A549 (cell line): Measurements from ENCODE around the gene MRPL14. TPM values are rescaled to one million over a fixed set of nuclear protein-coding genes. Genes with fewer than 3 reads are reported as not detected.

Experiments used
- ATAC-seq, 2 experiments: fragments of 200-7000 bp in 1 of 2; fragments of >200 bp in 1 of 2; cut with Nextera tagmentation in 1 of 2; cut with Tn5 transposase in 1 of 2; 3 replicates each; pipeline versions ENCODE4 v1.8.0 to v1.9.1; 2018 to 2020; ENCODE audit warnings: mild to moderate bottlenecking in 1 of 2, moderate library complexity in 1 of 2
- CTCF ChIA-PET: fragments of 300-600 bp; sonication (Branson Sonifier 250); formaldehyde crosslinking; extraction: SDS; loops from one replicate; lab custom pipeline; 2021; ENCODE audit warnings: antibody characterized with exemption, inconsistent platforms; lab: Yijun Ruan, JAX
- POLR2A ChIA-PET: fragments of 350-600 bp; formaldehyde crosslinking; extraction: SDS; loops from one replicate; lab custom pipeline; 2021; ENCODE audit warnings: antibody characterized with exemption, inconsistent platforms; lab: Yijun Ruan, JAX
- DNase-seq, 2 experiments: peaks; one replicate each; pipeline versions ENCODE4 v3.0.0 to v3.0.0-alpha.2; 2011 to 2016; ENCODE audit warnings: low read depth in 1 of 2, low spot score in 1 of 2
- FAIRE-seq: peaks from 2 replicates; lab custom pipeline; 2011; peaks lifted over from hg19 to GRCh38; lab: Jason Lieb, UNC
- H3K27ac ChIP-seq, 2 experiments: fragments of >200 bp; sonication (Bioruptor Twin); formaldehyde crosslinking; 3 replicates each; pipeline ENCODE4 v1.5.1; 2016 to 2017
- H3K4me1 ChIP-seq: fragments of >200 bp; sonication (Bioruptor Twin); formaldehyde crosslinking; 3 replicates; pipeline ENCODE4 v1.6.1; 2016
- H3K4me2 ChIP-seq: fragments of >200 bp; sonication (Bioruptor Twin); formaldehyde crosslinking; 3 replicates; pipeline ENCODE4 v1.6.1; 2016
- H3K4me3 ChIP-seq: fragments of >200 bp; sonication (Bioruptor Twin); formaldehyde crosslinking; 3 replicates; pipeline ENCODE4 v1.5.1; 2016
- H3K9me3 ChIP-seq: fragments of >200 bp; sonication (Bioruptor Twin); formaldehyde crosslinking; 3 replicates; pipeline ENCODE4 v1.6.1; 2016
- CBX8 ChIP-seq: fragments of 200-600 bp; sonication (generic); IDR thresholded peaks from 2 replicates; pipeline ENCODE4 v1.6.1; 2016
- EHF ChIP-seq: fragments of 250-450 bp; sonication (Bioruptor Pico); IDR thresholded peaks from 2 replicates; pipeline ENCODE4 v1.5.0; 2020; ENCODE audit warnings: mild to moderate bottlenecking
- ESRRA ChIP-seq: fragments of 150-350 bp; IDR thresholded peaks from 2 replicates; pipeline ENCODE4 v1.6.1; 2014; ENCODE audit warnings: mild to moderate bottlenecking, low read length, borderline replicate concordance
- FOSB ChIP-seq: fragments of 250-450 bp; sonication (Bioruptor Pico); IDR thresholded peaks from 2 replicates; pipeline ENCODE4 v1.5.0; 2020; ENCODE audit warnings: mild to moderate bottlenecking, moderate library complexity
- GATA3 ChIP-seq: IDR thresholded peaks from 2 replicates; pipeline ENCODE4 v1.6.1; 2012; ENCODE audit warnings: borderline replicate concordance
- HEYL ChIP-seq: fragments of 250-450 bp; sonication (Bioruptor Pico); IDR thresholded peaks from 2 replicates; pipeline ENCODE4 v1.8.0; 2021; ENCODE audit warnings: mild to moderate bottlenecking, moderate library complexity
- JUNB ChIP-seq: fragments of >200 bp; sonication (Bioruptor Twin); formaldehyde crosslinking; IDR thresholded peaks from 2 replicates; pipeline ENCODE4 v1.6.1; 2016
- MAZ ChIP-seq: fragments of 150-350 bp; IDR thresholded peaks from 2 replicates; pipeline ENCODE4 v1.6.1; 2014; ENCODE audit warnings: antibody characterized with exemption, low read depth, low read length, borderline replicate concordance
- POLR2A ChIP-seq: IDR thresholded peaks from 2 replicates; pipeline ENCODE4 v1.6.1; 2012; ENCODE audit warnings: mild to moderate bottlenecking, low read length
- POLR2AphosphoS2 ChIP-seq: conservative IDR thresholded peaks from 2 replicates; pipeline ENCODE4 v1.6.1; 2012; ENCODE audit warnings: low read length, improper control_type of control experiment, inconsistent platforms
- RAD21 ChIP-seq, 2 experiments: fragments of >200 bp in 1 of 2; sonication (Bioruptor Twin) in 1 of 2; formaldehyde crosslinking in 1 of 2; IDR thresholded peaks in 1 of 2; conservative IDR thresholded peaks in 1 of 2; 2 replicates in 1 of 2; 3 replicates in 1 of 2; pipeline ENCODE4 v1.6.1; 2012 to 2018; ENCODE audit warnings: inconsistent platforms in 1 of 2
- RCOR1 ChIP-seq: fragments of 150-350 bp; IDR thresholded peaks from 2 replicates; pipeline ENCODE4 v1.6.1; 2014; ENCODE audit warnings: antibody characterized with exemption, low read length, low read depth
- RNF2 ChIP-seq: fragments of 200-600 bp; sonication (generic); IDR thresholded peaks from 2 replicates; pipeline ENCODE4 v1.6.1; 2016; ENCODE audit warnings: low read depth, mild to moderate bottlenecking, antibody characterized with exemption, moderate library complexity, borderline replicate concordance
- ZSCAN20 ChIP-seq: fragments of 250-450 bp; sonication (Bioruptor Pico); IDR thresholded peaks from 2 replicates; pipeline ENCODE4 v1.8.0; 2022; ENCODE audit warnings: mild to moderate bottlenecking, moderate library complexity
- WGBS: methylation state at CpG from one replicate; pipeline ENCODE4 v1.1.6; 2017; ENCODE audit errors: missing lambda C conversion rate; 5-methylcytosine and 5-hydroxymethylcytosine counted together
- polyA plus RNA-seq, 4 experiments: library from polyadenylated mRNA; depleted of rRNA in 3 of 4; stranded (reverse); fragments of >200 nt; fragmentation: RNase III in 1 of 4; extraction: RNeasy Plus Mini Kit Qiagen cat#74134 plus additional on column Dnase treatment in 1 of 4; gene quantifications; 2 replicates in 3 of 4; 3 replicates in 1 of 4; pipeline ENCODE4 v1.2.3, GENCODE V29; 2011 to 2017
- TF ChIP-seq, protein P1 (sequence below): fragments of 200-600 bp; sonication (generic); IDR thresholded peaks from 2 replicates; pipeline ENCODE4 v1.6.1; 2016; ENCODE audit warnings: antibody characterized with exemption, mild to moderate bottlenecking, moderate library complexity
- TF ChIP-seq, protein P2 (sequence below): IDR thresholded peaks from 2 replicates; pipeline ENCODE4 v1.6.1; 2012; ENCODE audit warnings: low read depth, borderline replicate concordance
- TF ChIP-seq, protein P3 (sequence below): fragments of >200 bp; sonication (Bioruptor Twin); formaldehyde crosslinking; IDR thresholded peaks from 2 replicates; pipeline ENCODE4 v1.6.1; 2016
- TF ChIP-seq, protein P4 (sequence below): fragments of 150-350 bp; IDR thresholded peaks from 2 replicates; pipeline ENCODE4 v1.6.1; 2014; ENCODE audit warnings: low read depth, mild to moderate bottlenecking, low read length
- TF ChIP-seq, protein P5 (sequence below): fragments of 250-450 bp; sonication (Bioruptor Pico); IDR thresholded peaks from 2 replicates; pipeline ENCODE4 v1.5.0; 2020; ENCODE audit warnings: low read depth, mild to moderate bottlenecking, moderate library complexity
- TF ChIP-seq, protein P6 (sequence below): IDR thresholded peaks from 2 replicates; pipeline ENCODE4 v1.6.1; 2012

Gene MRPL14
- polyA plus RNA-seq, 2 of the 4 experiments (the other 2 are of a cell fraction) = 47.1 to 55.3 TPM

DNA sequence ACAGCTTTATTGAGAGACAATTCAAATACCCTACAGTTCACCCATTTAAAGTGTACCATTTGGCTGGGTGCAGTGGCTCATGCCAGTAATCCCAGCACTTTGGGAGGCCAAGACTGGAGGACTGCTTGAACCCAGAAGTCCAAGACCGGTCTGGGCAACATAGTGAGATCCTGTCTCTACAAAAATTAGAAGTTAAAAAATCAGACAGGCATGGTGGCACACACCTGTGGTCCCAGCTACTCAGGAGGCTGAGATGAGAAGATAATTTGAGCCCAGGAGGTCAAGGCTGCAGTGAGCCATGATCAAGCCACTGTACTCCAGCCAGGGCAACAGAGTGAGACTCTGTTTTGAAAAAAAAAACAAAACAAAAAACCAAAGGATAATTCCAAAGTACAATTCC lies 40.3 kb upstream of the MRPL14 start:
- 70% methylated on average over 1 of the region's 1 CpG for WGBS
- Histone ChIP-seq H3K4me1 (no peaks in the 10 kb centered on the region), H3K4me3 (no peak overlapping the region), H3K9me3 (no peaks in the 10 kb centered on the region), H3K27ac (no peak overlapping the region), H3K4me2 (no peak overlapping the region)
- POLR2A ChIA-PET = interaction anchor here (0.8 kb wide), 1 partner anchor 79 kb away, joined by 3 read pairs; the partner anchor contains the start of gene HSP90AB1
- CTCF ChIA-PET = interaction anchor here (0.6 to 1.0 kb wide), 2 partner anchors 46 to 61 kb away, joined by 4 to 5 read pairs; no protein-coding TSS in a partner anchor
- no peak for DNase-seq
- no peak for FAIRE-seq
- no peak for TF ChIP-seq POLR2AphosphoS2
- TF ChIP-seq RCOR1 = no peak
- ATAC-seq = no peak

DNA sequence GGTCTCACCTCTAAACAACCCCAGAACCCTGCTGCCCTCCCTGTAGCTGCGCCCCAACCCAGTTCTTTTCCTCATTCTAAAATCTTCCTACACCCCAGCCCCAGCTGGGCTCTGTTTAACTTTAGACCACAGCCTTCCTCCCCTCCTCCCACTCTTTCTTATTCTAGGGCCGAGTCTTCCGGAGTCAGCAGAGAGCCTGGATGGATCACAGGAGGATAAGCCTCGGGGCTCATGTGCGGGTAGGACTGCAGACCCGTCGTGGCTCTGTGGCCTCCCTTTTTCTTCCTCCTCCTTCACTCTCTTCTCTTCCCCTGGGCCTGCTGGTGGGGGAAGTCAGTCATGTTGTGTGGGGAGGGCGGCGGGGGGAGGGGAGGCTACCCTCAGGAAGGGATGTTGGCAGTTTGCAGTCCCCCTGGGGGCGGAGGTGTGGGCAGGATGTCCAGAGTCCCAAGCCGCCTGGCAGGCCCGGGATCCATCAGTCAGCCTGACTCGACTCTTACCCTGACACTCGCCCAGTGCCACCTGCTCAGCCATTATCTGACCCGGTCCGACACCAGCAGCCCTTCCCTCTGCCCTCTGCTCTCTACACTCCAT lies 39.4 kb upstream of the MRPL14 start:
- ATAC-seq = no peak
- ChIA-PET POLR2A (no interaction called here), CTCF (no interaction called here)
- WGBS = 76% methylated on average over 15 of the region's 16 CpGs
- H3K9me3 ChIP-seq = no peaks in the 10 kb centered on the region
- H3K27ac ChIP-seq = no peak overlapping the region
- no peak for DNase-seq
- H3K4me1 ChIP-seq = no peaks in the 10 kb centered on the region
- no peak for FAIRE-seq
- no peak overlapping the region for H3K4me2 ChIP-seq
- TF ChIP-seq JUNB = no peak
- no peak for TF ChIP-seq RCOR1
- no peak for TF ChIP-seq GATA3
- TF ChIP-seq, protein P1, sequence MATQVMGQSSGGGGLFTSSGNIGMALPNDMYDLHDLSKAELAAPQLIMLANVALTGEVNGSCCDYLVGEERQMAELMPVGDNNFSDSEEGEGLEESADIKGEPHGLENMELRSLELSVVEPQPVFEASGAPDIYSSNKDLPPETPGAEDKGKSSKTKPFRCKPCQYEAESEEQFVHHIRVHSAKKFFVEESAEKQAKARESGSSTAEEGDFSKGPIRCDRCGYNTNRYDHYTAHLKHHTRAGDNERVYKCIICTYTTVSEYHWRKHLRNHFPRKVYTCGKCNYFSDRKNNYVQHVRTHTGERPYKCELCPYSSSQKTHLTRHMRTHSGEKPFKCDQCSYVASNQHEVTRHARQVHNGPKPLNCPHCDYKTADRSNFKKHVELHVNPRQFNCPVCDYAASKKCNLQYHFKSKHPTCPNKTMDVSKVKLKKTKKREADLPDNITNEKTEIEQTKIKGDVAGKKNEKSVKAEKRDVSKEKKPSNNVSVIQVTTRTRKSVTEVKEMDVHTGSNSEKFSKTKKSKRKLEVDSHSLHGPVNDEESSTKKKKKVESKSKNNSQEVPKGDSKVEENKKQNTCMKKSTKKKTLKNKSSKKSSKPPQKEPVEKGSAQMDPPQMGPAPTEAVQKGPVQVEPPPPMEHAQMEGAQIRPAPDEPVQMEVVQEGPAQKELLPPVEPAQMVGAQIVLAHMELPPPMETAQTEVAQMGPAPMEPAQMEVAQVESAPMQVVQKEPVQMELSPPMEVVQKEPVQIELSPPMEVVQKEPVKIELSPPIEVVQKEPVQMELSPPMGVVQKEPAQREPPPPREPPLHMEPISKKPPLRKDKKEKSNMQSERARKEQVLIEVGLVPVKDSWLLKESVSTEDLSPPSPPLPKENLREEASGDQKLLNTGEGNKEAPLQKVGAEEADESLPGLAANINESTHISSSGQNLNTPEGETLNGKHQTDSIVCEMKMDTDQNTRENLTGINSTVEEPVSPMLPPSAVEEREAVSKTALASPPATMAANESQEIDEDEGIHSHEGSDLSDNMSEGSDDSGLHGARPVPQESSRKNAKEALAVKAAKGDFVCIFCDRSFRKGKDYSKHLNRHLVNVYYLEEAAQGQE = no peak
- TF ChIP-seq MAZ = no peak
- no peak for TF ChIP-seq FOSB (CRISPR knock-in tag)
- no peak for TF ChIP-seq RNF2
- no peak for TF ChIP-seq CBX8
- no peak for TF ChIP-seq POLR2A
- no peak for TF ChIP-seq RAD21 (conservative IDR thresholded peaks at IDR 0.05 in 1 of 2, IDR thresholded peaks at IDR 0.05 in 1 of 2)
- TF ChIP-seq, protein P2, sequence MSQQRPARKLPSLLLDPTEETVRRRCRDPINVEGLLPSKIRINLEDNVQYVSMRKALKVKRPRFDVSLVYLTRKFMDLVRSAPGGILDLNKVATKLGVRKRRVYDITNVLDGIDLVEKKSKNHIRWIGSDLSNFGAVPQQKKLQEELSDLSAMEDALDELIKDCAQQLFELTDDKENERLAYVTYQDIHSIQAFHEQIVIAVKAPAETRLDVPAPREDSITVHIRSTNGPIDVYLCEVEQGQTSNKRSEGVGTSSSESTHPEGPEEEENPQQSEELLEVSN = no peak
- no peak for TF ChIP-seq ESRRA
- TF ChIP-seq, protein P3, sequence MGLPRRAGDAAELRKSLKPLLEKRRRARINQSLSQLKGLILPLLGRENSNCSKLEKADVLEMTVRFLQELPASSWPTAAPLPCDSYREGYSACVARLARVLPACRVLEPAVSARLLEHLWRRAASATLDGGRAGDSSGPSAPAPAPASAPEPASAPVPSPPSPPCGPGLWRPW = no peak
- TF ChIP-seq, protein P4, sequence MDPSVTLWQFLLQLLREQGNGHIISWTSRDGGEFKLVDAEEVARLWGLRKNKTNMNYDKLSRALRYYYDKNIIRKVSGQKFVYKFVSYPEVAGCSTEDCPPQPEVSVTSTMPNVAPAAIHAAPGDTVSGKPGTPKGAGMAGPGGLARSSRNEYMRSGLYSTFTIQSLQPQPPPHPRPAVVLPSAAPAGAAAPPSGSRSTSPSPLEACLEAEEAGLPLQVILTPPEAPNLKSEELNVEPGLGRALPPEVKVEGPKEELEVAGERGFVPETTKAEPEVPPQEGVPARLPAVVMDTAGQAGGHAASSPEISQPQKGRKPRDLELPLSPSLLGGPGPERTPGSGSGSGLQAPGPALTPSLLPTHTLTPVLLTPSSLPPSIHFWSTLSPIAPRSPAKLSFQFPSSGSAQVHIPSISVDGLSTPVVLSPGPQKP = no peak
- no peak for TF ChIP-seq EHF
- TF ChIP-seq HEYL (CRISPR knock-in tag) = no peak
- no peak for TF ChIP-seq ZSCAN20 (CRISPR knock-in tag)
- TF ChIP-seq, protein P5, sequence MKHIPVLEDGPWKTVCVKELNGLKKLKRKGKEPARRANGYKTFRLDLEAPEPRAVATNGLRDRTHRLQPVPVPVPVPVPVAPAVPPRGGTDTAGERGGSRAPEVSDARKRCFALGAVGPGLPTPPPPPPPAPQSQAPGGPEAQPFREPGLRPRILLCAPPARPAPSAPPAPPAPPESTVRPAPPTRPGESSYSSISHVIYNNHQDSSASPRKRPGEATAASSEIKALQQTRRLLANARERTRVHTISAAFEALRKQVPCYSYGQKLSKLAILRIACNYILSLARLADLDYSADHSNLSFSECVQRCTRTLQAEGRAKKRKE (CRISPR knock-in tag) = no peak
- TF ChIP-seq, protein P6, sequence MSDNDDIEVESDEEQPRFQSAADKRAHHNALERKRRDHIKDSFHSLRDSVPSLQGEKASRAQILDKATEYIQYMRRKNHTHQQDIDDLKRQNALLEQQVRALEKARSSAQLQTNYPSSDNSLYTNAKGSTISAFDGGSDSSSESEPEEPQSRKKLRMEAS = no peak
- TF ChIP-seq, all 56 proteins: peak for 0
- H3K4me3 ChIP-seq = no peak overlapping the region
